GM18909 (cell line): ENCODE data around the gene TSPAN18.
A peak's percentile ranks its signal among the peaks of the same experiment; 100 is the strongest.

Experiments
- ATAC-seq: cut with Tn5 transposase; IDR thresholded peaks from one replicate; pipeline ENCODE4 v1.9.1; 2021; ENCODE audit warnings: mild to moderate bottlenecking; ENCODE audit not compliant: unreplicated experiment, poor library complexity

TSPAN18 gene

GRCh38 chr11:44858796-44859527 is 132.2 kb downstream of the TSPAN18 start:
- no peak for ATAC-seq

GRCh38 chr11:44859528-44859925 is 132.8 kb downstream of the TSPAN18 start:
- no peak for ATAC-seq

GRCh38 chr11:44860346-44860745 is 133.6 kb downstream of the TSPAN18 start:
- no peak for ATAC-seq

GRCh38 chr11:44861849-44862557 is 135.2 kb downstream of the TSPAN18 start:
- ATAC-seq: peak; percentile 100

- ATAC-seq: peak; percentile 2
Measured at GRCh38 chr11:44862558-44863101, 135.9 kb downstream of the TSPAN18 start.

- no peak for ATAC-seq
Measured at GRCh38 chr11:44863231-44863630, 136.5 kb downstream of the TSPAN18 start.

- no peak for ATAC-seq
Measured at GRCh38 chr11:44865866-44866272, 139.1 kb downstream of the TSPAN18 start.

GRCh38 chr11:44866286-44866685 is 139.5 kb downstream of the TSPAN18 start:
- no peak for ATAC-seq

- no peak for ATAC-seq
Measured at GRCh38 chr11:44868021-44868420, 141.3 kb downstream of the TSPAN18 start.

- ATAC-seq: no peak
Measured at GRCh38 chr11:44868455-44869421, 142.0 kb downstream of the TSPAN18 start.

GRCh38 chr11:44870181-44870580 is 143.4 kb downstream of the TSPAN18 start:
- ATAC-seq: no peak

- no peak for ATAC-seq
Measured at GRCh38 chr11:44870615-44871176, 143.9 kb downstream of the TSPAN18 start.

- ATAC-seq: peak; percentile 97
Measured at GRCh38 chr11:44871682-44872081, 144.9 kb downstream of the TSPAN18 start.

GRCh38 chr11:44872556-44872955 is 145.8 kb downstream of the TSPAN18 start:
- no peak for ATAC-seq

- no peak for ATAC-seq
Measured at GRCh38 chr11:44873537-44873936, 146.8 kb downstream of the TSPAN18 start.

- ATAC-seq: no peak
Measured at GRCh38 chr11:44874284-44874683, 147.5 kb downstream of the TSPAN18 start.

GRCh38 chr11:44875037-44875436 is 148.3 kb downstream of the TSPAN18 start:
- ATAC-seq: no peak

GRCh38 chr11:44876194-44876723 is 149.5 kb downstream of the TSPAN18 start:
- ATAC-seq: no peak

- no peak for ATAC-seq
Measured at GRCh38 chr11:44876906-44877305, 150.1 kb downstream of the TSPAN18 start.
